HG02885 (cell line): Measurements from ENCODE around the gene PTPRA.
A peak's percentile ranks its signal among the peaks of the same experiment; 100 is the strongest.

Experiments used
- ATAC-seq: cut with Tn5 transposase; IDR thresholded peaks from one replicate; pipeline ENCODE4 v1.9.1; 2021; ENCODE audit warnings: mild to moderate bottlenecking; ENCODE audit not compliant: unreplicated experiment, poor library complexity

Gene PTPRA

GRCh38 chr20:2918096-2919049 lies 45.1 kb downstream of the PTPRA start:
- ATAC-seq = no peak

GRCh38 chr20:2919518-2920245 lies 46.4 kb downstream of the PTPRA start:
- ATAC-seq = no peak

GRCh38 chr20:2920473-2920872 lies 47.2 kb downstream of the PTPRA start:
- no peak for ATAC-seq

GRCh38 chr20:2921506-2921905 lies 48.2 kb downstream of the PTPRA start:
- ATAC-seq = no peak

- ATAC-seq = no peak
Observed at GRCh38 chr20:2922957-2923356, 49.7 kb downstream of the PTPRA start.

GRCh38 chr20:2930538-2930937 lies 57.3 kb downstream of the PTPRA start:
- ATAC-seq = no peak

- no peak for ATAC-seq
Observed at GRCh38 chr20:2932498-2932897, 59.2 kb downstream of the PTPRA start.

GRCh38 chr20:2937902-2938301 lies 64.6 kb downstream of the PTPRA start:
- ATAC-seq = no peak

- ATAC-seq = no peak
Observed at GRCh38 chr20:2942439-2942838, 69.2 kb downstream of the PTPRA start.

GRCh38 chr20:2946988-2947961 lies 74.0 kb downstream of the PTPRA start:
- ATAC-seq = no peak

GRCh38 chr20:2948968-2949367 lies 75.7 kb downstream of the PTPRA start:
- ATAC-seq = no peak

- ATAC-seq = no peak
Observed at GRCh38 chr20:2952766-2953165, 79.5 kb downstream of the PTPRA start.

GRCh38 chr20:2955257-2955970 lies 82.1 kb downstream of the PTPRA start:
- peak; percentile 50 for ATAC-seq

- no peak for ATAC-seq
Observed at GRCh38 chr20:2956480-2956879, 83.2 kb downstream of the PTPRA start.

GRCh38 chr20:2967841-2968240 lies 94.6 kb downstream of the PTPRA start:
- ATAC-seq = no peak

- ATAC-seq = no peak
Observed at GRCh38 chr20:2972126-2972525, 98.8 kb downstream of the PTPRA start.

- no peak for ATAC-seq
Observed at GRCh38 chr20:2973574-2973973, 100.3 kb downstream of the PTPRA start.

- no peak for ATAC-seq
Observed at GRCh38 chr20:2978519-2978918, 105.2 kb downstream of the PTPRA start.

GRCh38 chr20:2981646-2982045 lies 108.4 kb downstream of the PTPRA start:
- ATAC-seq = no peak

- no peak for ATAC-seq
Observed at GRCh38 chr20:2983508-2983907, 110.2 kb downstream of the PTPRA start.
